Panc1 (cell line): ENCODE data around the gene VAMP5. TPM values are rescaled to one million over a fixed set of nuclear protein-coding genes. Genes with fewer than 3 reads are reported as not detected.
"Not testable (repeated sequence)": the region's sequence is repeated elsewhere in the genome, so short reads cannot be mapped to it uniquely, and the experiment has no call there.

Source experiments
- ATAC-seq: fragments of 200-7000 bp; cut with Tn5 transposase; 2 replicates; pipeline ENCODE4 v1.9.1; 2020; ENCODE audit warnings: mild to moderate bottlenecking, moderate library complexity
- BruUV-seq: library from RNA; stranded (reverse); fragments of 400-500 nt; replicated peaks from 2 replicates; lab custom pipeline; 2021; lab: Mats Ljungman, UMichigan
- CTCF ChIA-PET: fragments of 300-600 bp; sonication (Branson Sonifier 250); formaldehyde crosslinking; loops from one replicate; lab custom pipeline; 2022; ENCODE audit warnings: antibody characterized with exemption; lab: Charles Lee
- POLR2A ChIA-PET: fragments of 300-600 bp; sonication (Branson Sonifier 250); formaldehyde crosslinking; loops from one replicate; lab custom pipeline; 2022; ENCODE audit warnings: antibody characterized with exemption; lab: Charles Lee
- DNase-seq: peaks from one replicate; pipeline ENCODE4 v3.0.0-alpha.2; 2010; ENCODE audit warnings: low read depth, low spot score
- H3K27ac ChIP-seq: 2 replicates; pipeline ENCODE4 v1.5.1; 2011; ENCODE audit warnings: mild to moderate bottlenecking, low read length, inconsistent platforms
- H3K27me3 ChIP-seq: fragments of 200-500 bp; sonication (Bioruptor generic); 2 replicates; pipeline ENCODE4 v1.6.0; 2014; ENCODE audit warnings: low read length, inconsistent platforms; ENCODE audit not compliant: control insufficient read depth, insufficient read depth
- H3K36me3 ChIP-seq: fragments of 200-500 bp; sonication (Bioruptor generic); 2 replicates; pipeline ENCODE4 v1.5.1; 2014; ENCODE audit warnings: inconsistent platforms, mild to moderate bottlenecking, low read length, moderate library complexity; ENCODE audit not compliant: control insufficient read depth, insufficient read depth
- H3K4me1 ChIP-seq: 2 replicates; pipeline ENCODE4 v1.5.1; 2011; ENCODE audit warnings: inconsistent platforms, mild to moderate bottlenecking, low read length, moderate library complexity; ENCODE audit not compliant: control insufficient read depth, insufficient read depth
- H3K4me3 ChIP-seq, 2 experiments: 2 replicates each; pipeline ENCODE4 v1.5.1; 2011 to 2012; ENCODE audit warnings: low read depth in 2 of 2, low read length in 2 of 2, mild to moderate bottlenecking in 2 of 2, inconsistent platforms in 1 of 2, moderate library complexity in 1 of 2
- H3K9me3 ChIP-seq: fragments of 200-500 bp; sonication (Bioruptor generic); 2 replicates; pipeline ENCODE4 v1.5.1; 2014; ENCODE audit warnings: low read depth, mild to moderate bottlenecking, inconsistent platforms, low read length, moderate library complexity; ENCODE audit not compliant: control insufficient read depth, insufficient read depth
- CTCF ChIP-seq: fragments of 450-650 bp; IDR thresholded peaks from 2 replicates; pipeline ENCODE4 v1.5.1; 2017; ENCODE audit warnings: mild to moderate bottlenecking
- POLR2AphosphoS5 ChIP-seq: IDR thresholded peaks from 2 replicates; pipeline ENCODE4 v1.6.1; 2012; ENCODE audit warnings: mild to moderate bottlenecking, low read depth, low read length, moderate library complexity
- REST ChIP-seq, 2 experiments: IDR thresholded peaks; 2 replicates each; pipeline ENCODE4 v1.6.1; 2011 to 2012; ENCODE audit warnings: low read depth in 2 of 2, control low read depth in 1 of 2, low read length in 1 of 2, mild to moderate bottlenecking in 1 of 2, moderate library complexity in 1 of 2; ENCODE audit not compliant: insufficient read depth in 1 of 2
- SIN3A ChIP-seq: IDR thresholded peaks from 2 replicates; pipeline ENCODE4 v1.6.1; 2012; ENCODE audit warnings: low read depth, mild to moderate bottlenecking, low read length, moderate library complexity, borderline replicate concordance; ENCODE audit not compliant: insufficient read depth
- TCF7L2 ChIP-seq: IDR thresholded peaks from 2 replicates; pipeline ENCODE4 v1.6.1; 2011; ENCODE audit warnings: mild to moderate bottlenecking, low read depth, low read length, inconsistent platforms
- in situ Hi-C: cut with HindIII; loops from 2 replicates; pipeline ENCODE4 v1.10.0; 2016; ENCODE audit warnings: low sequenced_read_pairs, low pct_unique_long_range_greater_than_20kb
- intact Hi-C: fragments of 100-400 bp; cut with micrococcal nuclease; formaldehyde crosslinking; loops from one replicate; pipeline ENCODE4 v1.10.0; 2022; ENCODE audit not compliant: unreplicated experiment
- total RNA-seq: library from RNA; stranded (reverse); gene quantifications from one replicate; pipeline ENCODE4 v1.2.1, GENCODE V29; 2021; ENCODE audit not compliant: unreplicated experiment

The VAMP5 gene
- total RNA-seq, 1 experiment from 2014 or later = 21.3 TPM

GRCh38 chr2:85591563-85591962 lies 7.3 kb downstream of the VAMP5 start:
- Histone ChIP-seq H3K27me3 (no peaks in the 10 kb centered on the region), H3K4me1 (peaks cover 10% of the 10 kb centered on the region), H3K9me3 (no peaks in the 10 kb centered on the region), H3K4me3 (no peak overlapping the region), H3K27ac (no peak overlapping the region), H3K36me3 (peaks cover 2% of the 10 kb centered on the region; the same call in 1 of the 2 replicates)
- intact Hi-C loops = no loop called here
- ChIA-PET CTCF (no interaction called here), POLR2A (no interaction called here)
- TF ChIP-seq CTCF (no peak), SIN3A (no peak), REST (IDR thresholded peaks at IDR 0.05; ENCODE audit: insufficient read depth in 1 of 2, low read depth in 2 of 2, low read length in 1 of 2) (no peak), TCF7L2 (no peak)
- no TSS peak for BruUV-seq
- DNase-seq = no peak
- ATAC-seq = no peak
- in situ Hi-C loops = no loop called here

- H3K4me3 ChIP-seq, H3K9me3 ChIP-seq, ATAC-seq, H3K36me3 ChIP-seq, intact Hi-C loops, H3K27ac ChIP-seq, DNase-seq, BruUV-seq, in situ Hi-C loops, H3K27me3 ChIP-seq, CTCF ChIA-PET: not testable (repeated sequence)
- POLR2A ChIA-PET = interaction anchor here (0.6 kb wide), 1 partner anchor 11 kb away, joined by 4 read pairs; no protein-coding TSS in a partner anchor
- peaks cover 14% of the 10 kb centered on the region for H3K4me1 ChIP-seq
Measured at GRCh38 chr2:85592299-85592698, 8.1 kb downstream of the VAMP5 start.

- ATAC-seq = no peak
- no peaks in the 10 kb centered on the region for H3K27me3 ChIP-seq
- ChIA-PET CTCF (no interaction called here), POLR2A (interaction anchor here (0.6 to 0.7 kb wide), 2 partner anchors 11 to 12 kb away, joined by 3 to 4 read pairs; no protein-coding TSS in a partner anchor)
- no peak for DNase-seq
- in situ Hi-C loops = no loop called here
- no peaks in the 10 kb centered on the region for H3K9me3 ChIP-seq
- H3K4me1 ChIP-seq = peaks cover 15% of the 10 kb centered on the region
- no TSS peak for BruUV-seq
- TF ChIP-seq REST (IDR thresholded peaks at IDR 0.05; ENCODE audit: insufficient read depth in 1 of 2, low read depth in 2 of 2, low read length in 1 of 2) (no peak), TCF7L2 (no peak), SIN3A (no peak), CTCF (no peak), POLR2AphosphoS5 (no peak)
- no peak overlapping the region for H3K4me3 ChIP-seq
- H3K36me3 ChIP-seq = peaks cover 2% of the 10 kb centered on the region; the same call in 1 of the 2 replicates
- intact Hi-C loops = no loop called here
- H3K27ac ChIP-seq = no peak overlapping the region
Measured at GRCh38 chr2:85593023-85593422, 8.8 kb downstream of the VAMP5 start.
